ENCODE data around the gene RALGPS1. TPM values are rescaled to one million over a fixed set of nuclear protein-coding genes. Genes with fewer than 3 reads are reported as not detected.

Gene RALGPS1
- total and polyA plus RNA-seq, 2 of the 13 experiments (the other 11 are each of a cell fraction or from before 2014, with no cell fraction given) = 3.7 to 6.5 TPM

GRCh38 chr9:127149463-127150390 is 235.1 kb downstream of the RALGPS1 start:
- H3K79me2 ChIP-seq (ENCODE audit: insufficient read depth, low read length) = no peaks in the 10 kb centered on the region
- ATAC-seq = no peak
- DNase-seq (ENCODE audit: low spot score) = no peak
- ChIA-PET CTCF (ENCODE audit: low intra/inter-chr PET ratio, low total read pairs) (no interaction called here), POLR2A (no interaction called here)
- H3K4me1 ChIP-seq (ENCODE audit: insufficient read depth, low read length) = no peaks in the 10 kb centered on the region
- in situ Hi-C loops (cut with HindIII; ENCODE audit: extremely low pct_ligation_motif_present, low pct_unique_long_range_greater_than_20kb) = no loop called here
- H3K4me3 ChIP-seq (replicated peaks in 1 of 3; ENCODE audit: insufficient read depth in 1 of 3, low read depth in 2 of 3, low read length in 3 of 3) = no peak overlapping the region
- H3K27me3 ChIP-seq (ENCODE audit: control insufficient read depth in 1 of 2, insufficient read depth in 2 of 2, low read length in 2 of 2) = no peaks in the 10 kb centered on the region
- H3K4me2 ChIP-seq (ENCODE audit: low read depth, low read length) = no peak overlapping the region
- WGBS (ENCODE audit: low lambda C conversion rate) = 38% methylated on average over 2 of the region's 6 CpGs
- no peaks in the 10 kb centered on the region for H3K9me3 ChIP-seq (ENCODE audit: low read length)
- BruUV-seq (replicated peaks) = no TSS peak
- no peaks in the 10 kb centered on the region for H3K36me3 ChIP-seq (replicated peaks in 1 of 2; ENCODE audit: control insufficient read depth in 1 of 2, insufficient read depth in 2 of 2, low read length in 2 of 2)
- no peak overlapping the region for H2AFZ ChIP-seq (ENCODE audit: low read length)
- H3K27ac ChIP-seq (ENCODE audit: extremely low read length, insufficient read depth, low read length) = no peak overlapping the region
- no peak overlapping the region for H3K9ac ChIP-seq (ENCODE audit: insufficient read depth, low read depth, low read length)
- intact Hi-C loops (cut with micrococcal nuclease; ENCODE audit: unreplicated experiment) = no loop called here
- FAIRE-seq = no peak
- no peaks in the 10 kb centered on the region for H4K20me1 ChIP-seq (ENCODE audit: insufficient read depth, low read length)
- TF ChIP-seq MLLT10 (CRISPR knock-in tag; IDR thresholded peaks at IDR 0.05) (no peak), MXI1 (IDR thresholded peaks at IDR 0.05; ENCODE audit: borderline replicate concordance, low read depth, low read length) (no peak), ZNF33B (CRISPR knock-in tag; IDR thresholded peaks at IDR 0.05) (no peak), ZNF350 (CRISPR knock-in tag; IDR thresholded peaks at IDR 0.05; ENCODE audit: borderline replicate concordance, low read depth) (no peak), JUNB (CRISPR knock-in tag; IDR thresholded peaks at IDR 0.05; ENCODE audit: borderline replicate concordance) (no peak), DNMT3B (CRISPR knock-in tag; conservative IDR thresholded peaks at IDR 0.05) (no peak), GATAD2A (CRISPR knock-in tag; IDR thresholded peaks at IDR 0.05) (no peak), TOPORS (CRISPR knock-in tag; IDR thresholded peaks at IDR 0.05) (no peak), NR3C1 (CRISPR knock-in tag; IDR thresholded peaks at IDR 0.05) (no peak), JUND (CRISPR knock-in tag; IDR thresholded peaks at IDR 0.05) (no peak), MIXL1 (CRISPR knock-in tag; IDR thresholded peaks at IDR 0.05) (no peak), EEA1 (CRISPR knock-in tag; IDR thresholded peaks at IDR 0.05; ENCODE audit: borderline replicate concordance) (no peak), ZSCAN22 (CRISPR knock-in tag; IDR thresholded peaks at IDR 0.05) (no peak)
- TF ChIP-seq, protein P1, sequence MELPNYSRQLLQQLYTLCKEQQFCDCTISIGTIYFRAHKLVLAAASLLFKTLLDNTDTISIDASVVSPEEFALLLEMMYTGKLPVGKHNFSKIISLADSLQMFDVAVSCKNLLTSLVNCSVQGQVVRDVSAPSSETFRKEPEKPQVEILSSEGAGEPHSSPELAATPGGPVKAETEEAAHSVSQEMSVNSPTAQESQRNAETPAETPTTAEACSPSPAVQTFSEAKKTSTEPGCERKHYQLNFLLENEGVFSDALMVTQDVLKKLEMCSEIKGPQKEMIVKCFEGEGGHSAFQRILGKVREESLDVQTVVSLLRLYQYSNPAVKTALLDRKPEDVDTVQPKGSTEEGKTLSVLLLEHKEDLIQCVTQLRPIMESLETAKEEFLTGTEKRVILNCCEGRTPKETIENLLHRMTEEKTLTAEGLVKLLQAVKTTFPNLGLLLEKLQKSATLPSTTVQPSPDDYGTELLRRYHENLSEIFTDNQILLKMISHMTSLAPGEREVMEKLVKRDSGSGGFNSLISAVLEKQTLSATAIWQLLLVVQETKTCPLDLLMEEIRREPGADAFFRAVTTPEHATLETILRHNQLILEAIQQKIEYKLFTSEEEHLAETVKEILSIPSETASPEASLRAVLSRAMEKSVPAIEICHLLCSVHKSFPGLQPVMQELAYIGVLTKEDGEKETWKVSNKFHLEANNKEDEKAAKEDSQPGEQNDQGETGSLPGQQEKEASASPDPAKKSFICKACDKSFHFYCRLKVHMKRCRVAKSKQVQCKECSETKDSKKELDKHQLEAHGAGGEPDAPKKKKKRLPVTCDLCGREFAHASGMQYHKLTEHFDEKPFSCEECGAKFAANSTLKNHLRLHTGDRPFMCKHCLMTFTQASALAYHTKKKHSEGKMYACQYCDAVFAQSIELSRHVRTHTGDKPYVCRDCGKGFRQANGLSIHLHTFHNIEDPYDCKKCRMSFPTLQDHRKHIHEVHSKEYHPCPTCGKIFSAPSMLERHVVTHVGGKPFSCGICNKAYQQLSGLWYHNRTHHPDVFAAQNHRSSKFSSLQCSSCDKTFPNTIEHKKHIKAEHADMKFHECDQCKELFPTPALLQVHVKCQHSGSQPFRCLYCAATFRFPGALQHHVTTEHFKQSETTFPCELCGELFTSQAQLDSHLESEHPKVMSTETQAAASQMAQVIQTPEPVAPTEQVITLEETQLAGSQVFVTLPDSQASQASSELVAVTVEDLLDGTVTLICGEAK (IDR thresholded peaks at IDR 0.05) = no peak
- TF ChIP-seq, protein P1 (CRISPR knock-in tag; IDR thresholded peaks at IDR 0.05) = no peak
- TF ChIP-seq, protein P2, sequence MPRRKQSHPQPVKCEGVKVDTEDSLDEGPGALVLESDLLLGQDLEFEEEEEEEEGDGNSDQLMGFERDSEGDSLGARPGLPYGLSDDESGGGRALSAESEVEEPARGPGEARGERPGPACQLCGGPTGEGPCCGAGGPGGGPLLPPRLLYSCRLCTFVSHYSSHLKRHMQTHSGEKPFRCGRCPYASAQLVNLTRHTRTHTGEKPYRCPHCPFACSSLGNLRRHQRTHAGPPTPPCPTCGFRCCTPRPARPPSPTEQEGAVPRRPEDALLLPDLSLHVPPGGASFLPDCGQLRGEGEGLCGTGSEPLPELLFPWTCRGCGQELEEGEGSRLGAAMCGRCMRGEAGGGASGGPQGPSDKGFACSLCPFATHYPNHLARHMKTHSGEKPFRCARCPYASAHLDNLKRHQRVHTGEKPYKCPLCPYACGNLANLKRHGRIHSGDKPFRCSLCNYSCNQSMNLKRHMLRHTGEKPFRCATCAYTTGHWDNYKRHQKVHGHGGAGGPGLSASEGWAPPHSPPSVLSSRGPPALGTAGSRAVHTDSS (CRISPR knock-in tag; conservative IDR thresholded peaks at IDR 0.05) = no peak

Data from HepG2 (cell line).